GM19467 (cell line): ENCODE measurements around the gene GFI1B.
"Not testable (repeated sequence)": the region's sequence is repeated elsewhere in the genome, so short reads cannot be mapped to it uniquely, and the experiment has no call there.

Source experiments
- ATAC-seq: cut with Tn5 transposase; IDR thresholded peaks from one replicate; pipeline ENCODE4 v1.9.1; 2021; ENCODE audit warnings: mild to moderate bottlenecking, moderate library complexity; ENCODE audit not compliant: unreplicated experiment

The GFI1B gene

GRCh38 chr9:132967908-132968307, 10.6 kb upstream of the GFI1B start:
- ATAC-seq = not testable (repeated sequence)

- no peak for ATAC-seq
These were observed 8.7 kb upstream of the GFI1B start for GRCh38 chr9:132969783-132970182.

- ATAC-seq = no peak
These were observed 8.0 kb upstream of the GFI1B start for GRCh38 chr9:132970324-132971062.

GRCh38 chr9:132973166-132973565, 5.3 kb upstream of the GFI1B start:
- ATAC-seq = no peak

- ATAC-seq = no peak
These were observed 4.8 kb upstream of the GFI1B start for GRCh38 chr9:132973713-132974112.

- no peak for ATAC-seq
These were observed 2.5 kb upstream of the GFI1B start for GRCh38 chr9:132975961-132976360.

GRCh38 chr9:132976571-132976970, 1.9 kb upstream of the GFI1B start:
- no peak for ATAC-seq

GRCh38 chr9:132978112-132978450, 413 bp upstream of the GFI1B start:
- ATAC-seq = no peak

- no peak for ATAC-seq
These were observed 1.7 kb downstream of the GFI1B start for GRCh38 chr9:132980157-132980556.

- ATAC-seq = no peak
These were observed 4.0 kb downstream of the GFI1B start for GRCh38 chr9:132982458-132982857.

GRCh38 chr9:132983491-132984201, 5.2 kb downstream of the GFI1B start:
- no peak for ATAC-seq

GRCh38 chr9:132984202-132985070, 5.9 kb downstream of the GFI1B start:
- no peak for ATAC-seq

GRCh38 chr9:132985071-132985350, 6.5 kb downstream of the GFI1B start:
- no peak for ATAC-seq

- ATAC-seq = no peak
These were observed 7.0 kb downstream of the GFI1B start for GRCh38 chr9:132985489-132985888.

GRCh38 chr9:132986114-132986513, 7.6 kb downstream of the GFI1B start:
- ATAC-seq = no peak

GRCh38 chr9:132986640-132987620, 8.4 kb downstream of the GFI1B start:
- no peak for ATAC-seq

- ATAC-seq = no peak
These were observed 9.9 kb downstream of the GFI1B start for GRCh38 chr9:132988244-132989013.

- ATAC-seq = no peak
These were observed 10.5 kb downstream of the GFI1B start for GRCh38 chr9:132989014-132989310.

- no peak for ATAC-seq
These were observed 11.0 kb downstream of the GFI1B start for GRCh38 chr9:132989414-132989996.
